Umbilical cord (tissue), 2 donors: Measurements from ENCODE around the gene TMEM154. TPM values are rescaled to one million over a fixed set of nuclear protein-coding genes. Genes with fewer than 3 reads are reported as not detected.

ENCODE experiments used
- DNase-seq: peaks from one replicate; pipeline ENCODE4 v3.0.0-alpha.2; 2015; ENCODE audit warnings: low spot score
- total RNA-seq: library from RNA; depleted of rRNA; stranded (reverse); fragments of >200 nt; gene quantifications from one replicate; pipeline ENCODE4 v1.2.3, GENCODE V29; 2014; ENCODE audit warnings: low replicate concordance; ENCODE audit not compliant: insufficient read depth

The TMEM154 gene
- total RNA-seq, 1 donor from 2014 or later = 11.3 TPM

- no peak for DNase-seq
Measured at GRCh38 chr4:152630324-152630723, 49.5 kb downstream of the TMEM154 start.

DNA sequence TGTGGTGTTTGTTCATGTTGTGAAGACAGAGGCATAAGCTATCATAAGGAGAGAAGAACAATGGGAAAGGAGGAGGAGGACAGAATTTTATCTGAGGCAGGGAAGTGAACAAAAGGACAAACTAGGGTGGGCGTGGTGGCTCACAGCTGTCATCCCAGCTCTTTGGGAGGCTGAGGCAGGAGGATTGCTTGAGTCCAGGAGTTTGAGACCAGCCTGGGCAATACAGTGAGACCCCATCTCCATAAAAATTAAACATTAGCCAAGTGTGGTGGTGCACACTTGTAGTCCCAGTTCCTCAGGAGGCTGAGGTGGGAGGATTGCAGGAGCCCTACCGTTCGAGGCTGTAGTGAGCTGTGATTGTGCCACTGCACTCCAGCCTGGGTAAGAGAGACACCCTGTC is 49.9 kb downstream of the TMEM154 start:
- DNase-seq = no peak

DNA sequence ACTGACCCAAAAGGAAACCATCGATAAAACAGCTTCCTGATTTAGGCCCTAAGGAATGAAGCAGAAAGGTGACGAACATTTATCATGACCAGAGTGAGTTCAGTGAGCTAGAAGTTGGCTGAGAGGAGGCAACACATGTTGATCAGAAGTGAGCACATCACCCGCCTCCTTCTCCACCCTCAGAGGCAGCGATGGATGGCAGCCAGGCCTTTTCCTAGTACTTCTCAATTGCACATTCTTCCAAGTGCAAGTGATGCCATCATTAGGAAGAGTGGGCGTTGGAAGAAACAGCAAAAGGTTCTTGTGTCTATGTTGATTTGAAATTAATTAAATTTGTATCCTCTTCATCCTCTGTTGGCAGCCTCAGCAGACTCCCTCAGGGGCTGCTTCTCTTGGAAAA is 51.7 kb downstream of the TMEM154 start:
- no peak for DNase-seq

GRCh38 chr4:152626790-152627189 is 53.0 kb downstream of the TMEM154 start:
- DNase-seq = no peak

- DNase-seq = no peak
Measured at GRCh38 chr4:152620915-152621314, 58.9 kb downstream of the TMEM154 start.

DNA sequence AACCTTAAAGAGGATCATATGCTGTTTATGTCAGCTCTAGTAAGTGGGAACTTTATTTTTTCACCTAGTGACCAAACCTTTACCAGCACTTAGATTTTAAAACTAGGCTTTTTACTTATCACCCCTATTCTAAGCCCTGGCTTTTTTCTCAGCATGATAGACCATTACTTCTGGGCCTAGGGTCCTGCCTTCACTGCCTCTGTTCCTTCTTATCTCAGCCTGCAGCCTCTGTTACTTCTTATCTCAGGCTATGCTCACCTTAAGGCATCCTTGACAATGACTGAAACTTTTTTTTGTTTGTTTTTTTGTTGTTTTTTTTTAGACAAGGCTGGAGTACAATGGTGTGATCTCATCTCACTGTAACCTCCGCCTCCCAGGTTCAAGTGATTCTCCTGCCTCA is 59.6 kb downstream of the TMEM154 start:
- no peak for DNase-seq

DNA sequence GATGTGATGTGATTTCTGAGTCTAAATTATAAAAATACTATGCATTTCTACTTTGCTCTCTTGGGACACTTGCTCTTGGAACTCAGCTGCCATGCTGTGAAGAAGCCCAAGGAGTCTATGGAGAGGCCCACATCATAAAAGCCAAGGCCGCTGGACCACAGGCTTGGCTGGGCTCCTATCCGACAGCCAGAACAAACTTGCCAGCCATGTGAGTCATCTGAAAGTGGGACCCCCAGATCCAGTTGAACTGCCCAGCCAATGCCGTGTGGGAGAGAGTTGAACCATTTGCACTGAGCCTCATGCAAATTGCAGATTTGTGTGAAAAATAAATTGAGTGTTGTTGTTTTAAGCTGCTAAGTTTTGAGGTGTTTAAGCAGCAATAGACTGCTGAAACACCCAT is 60.2 kb downstream of the TMEM154 start:
- no peak for DNase-seq

DNA sequence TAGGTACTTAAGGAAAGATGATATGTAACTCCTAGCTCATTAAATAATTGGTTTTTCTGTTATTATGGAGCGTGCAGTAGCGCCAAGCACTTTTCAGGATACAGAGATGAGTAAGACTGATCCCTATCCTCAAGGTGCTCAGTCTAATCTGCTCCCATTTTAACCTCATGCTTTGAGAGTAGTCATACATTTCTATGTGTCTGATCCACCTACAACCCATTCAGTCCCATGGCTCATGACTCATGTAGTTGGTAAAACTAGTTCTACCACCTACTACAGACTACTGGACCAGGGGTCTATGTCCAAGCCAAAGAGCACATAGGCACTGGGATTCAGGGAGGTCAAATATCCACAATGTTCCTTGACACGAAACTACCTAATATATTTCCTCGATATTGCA is 60.8 kb downstream of the TMEM154 start:
- no peak for DNase-seq

DNA sequence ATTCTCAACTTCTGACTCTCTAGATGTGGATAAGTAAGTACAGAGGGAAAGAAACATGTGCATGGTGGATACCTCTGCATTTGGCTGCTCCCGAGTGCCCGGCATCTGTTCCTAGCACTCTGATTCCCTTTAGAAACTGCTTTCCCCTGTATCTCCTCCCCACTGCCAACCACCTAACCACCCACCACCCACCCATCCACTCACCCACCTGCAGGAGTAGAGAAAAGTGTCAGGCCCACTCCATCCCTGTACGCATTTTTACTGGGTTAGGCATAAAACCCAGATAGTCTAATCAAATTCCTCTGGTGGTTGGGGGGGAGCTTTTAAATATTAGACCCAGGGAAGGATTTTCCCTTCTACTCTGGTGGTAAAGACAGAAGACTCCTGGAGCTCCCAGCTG is 63.0 kb downstream of the TMEM154 start:
- DNase-seq = no peak

GRCh38 chr4:152613841-152614721 is 65.7 kb downstream of the TMEM154 start:
- no peak for DNase-seq

GRCh38 chr4:152613351-152613750 is 66.4 kb downstream of the TMEM154 start:
- no peak for DNase-seq

- no peak for DNase-seq
Measured at GRCh38 chr4:152610131-152610530, 69.7 kb downstream of the TMEM154 start.

- no peak for DNase-seq
Measured at GRCh38 chr4:152609481-152609880, 70.3 kb downstream of the TMEM154 start.

- DNase-seq = no peak
Measured at GRCh38 chr4:152607178-152607577, 72.6 kb downstream of the TMEM154 start.

DNA sequence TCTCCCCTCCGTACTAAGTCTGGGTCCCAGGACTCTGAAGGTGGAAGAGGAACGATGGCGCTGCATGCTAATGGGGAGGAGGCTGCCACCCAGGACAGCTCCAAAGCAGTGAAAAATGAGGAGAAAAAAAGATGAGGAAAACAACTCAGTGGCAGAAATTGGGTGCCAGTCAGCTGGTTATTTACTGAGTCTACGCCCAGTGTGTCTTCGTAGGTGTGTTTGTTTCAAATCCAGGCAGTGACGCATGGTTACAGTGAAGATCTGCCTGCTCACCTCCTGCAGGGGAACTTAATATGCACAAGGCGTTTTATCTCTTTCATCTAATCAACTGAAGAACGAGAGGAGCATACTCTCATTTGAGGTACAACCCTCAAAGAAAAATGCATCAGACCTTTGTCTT is 73.0 kb downstream of the TMEM154 start:
- no peak for DNase-seq

DNA sequence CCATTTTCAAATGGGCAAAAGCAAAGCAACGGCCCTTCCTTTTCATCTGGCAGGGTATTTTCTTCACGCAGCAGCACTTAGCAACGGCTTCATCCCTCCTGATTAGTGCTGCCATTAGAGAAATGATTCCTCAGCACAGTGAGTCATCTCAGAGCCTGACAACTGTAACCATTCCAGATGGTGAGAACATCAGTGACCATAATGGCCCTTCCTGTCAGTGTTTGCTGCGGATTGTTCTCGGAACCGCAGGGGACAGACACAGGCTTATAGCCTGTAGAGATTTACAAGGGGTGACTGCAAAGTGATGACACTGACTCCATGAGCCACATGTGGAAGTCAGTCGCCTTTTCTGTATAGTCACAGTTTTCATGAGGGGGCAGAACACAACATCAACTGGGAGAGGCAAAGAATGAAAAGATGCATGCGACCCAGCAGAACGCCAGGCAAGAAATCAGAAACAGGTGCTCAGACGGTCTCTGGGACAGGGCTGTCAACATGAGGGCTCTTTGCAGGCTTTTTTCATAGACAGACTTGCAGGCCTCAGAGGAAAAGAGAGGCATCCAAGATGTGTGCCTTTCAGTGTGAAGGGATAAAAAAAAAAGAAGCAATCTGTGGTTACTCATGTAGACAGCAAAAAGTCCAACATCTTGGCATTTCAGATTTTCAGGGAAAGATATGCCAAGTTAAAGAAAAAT is 74.0 kb downstream of the TMEM154 start:
- peak; percentile 64 for DNase-seq

DNA sequence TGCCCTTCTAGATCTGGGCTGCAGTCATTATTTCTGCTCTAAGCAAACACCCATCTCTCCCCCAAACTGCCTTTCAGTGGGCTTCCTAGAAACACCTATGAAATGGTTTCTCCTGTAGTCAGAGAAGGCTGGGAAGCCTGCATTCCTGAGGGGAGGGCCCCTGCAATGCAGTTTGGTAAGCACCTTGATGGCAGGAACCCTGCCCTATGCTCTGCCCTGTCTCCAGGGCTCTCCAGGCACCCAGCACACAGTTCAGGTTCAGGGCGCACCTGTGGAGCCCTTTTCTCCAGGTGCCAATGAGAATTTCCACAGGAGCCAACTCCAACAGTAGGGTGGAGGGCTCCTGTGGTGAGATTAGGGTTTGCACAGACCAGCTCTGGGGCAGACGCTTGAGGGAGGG is 74.8 kb downstream of the TMEM154 start:
- no peak for DNase-seq

- DNase-seq = no peak
Measured at GRCh38 chr4:152601156-152601555, 78.6 kb downstream of the TMEM154 start.

DNA sequence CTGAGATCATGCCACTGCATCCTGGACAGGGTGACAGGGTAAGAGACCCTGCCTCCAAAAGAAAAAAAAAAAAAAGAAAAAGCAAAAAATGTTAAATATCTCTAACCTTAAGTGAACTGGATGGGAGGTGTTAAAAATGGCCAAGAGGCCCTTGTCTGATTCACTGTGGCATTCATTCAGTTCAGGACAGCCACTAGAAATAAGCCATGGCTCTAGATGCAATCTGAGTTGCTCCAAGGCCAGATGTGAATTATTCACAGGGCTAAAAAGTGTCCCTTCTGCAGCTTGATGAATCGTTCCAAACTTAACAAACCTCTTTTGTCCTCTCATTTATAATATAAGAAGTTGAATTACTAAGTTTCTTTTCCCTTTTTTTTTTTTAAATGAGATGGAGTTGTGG is 80.2 kb downstream of the TMEM154 start:
- DNase-seq = no peak

DNA sequence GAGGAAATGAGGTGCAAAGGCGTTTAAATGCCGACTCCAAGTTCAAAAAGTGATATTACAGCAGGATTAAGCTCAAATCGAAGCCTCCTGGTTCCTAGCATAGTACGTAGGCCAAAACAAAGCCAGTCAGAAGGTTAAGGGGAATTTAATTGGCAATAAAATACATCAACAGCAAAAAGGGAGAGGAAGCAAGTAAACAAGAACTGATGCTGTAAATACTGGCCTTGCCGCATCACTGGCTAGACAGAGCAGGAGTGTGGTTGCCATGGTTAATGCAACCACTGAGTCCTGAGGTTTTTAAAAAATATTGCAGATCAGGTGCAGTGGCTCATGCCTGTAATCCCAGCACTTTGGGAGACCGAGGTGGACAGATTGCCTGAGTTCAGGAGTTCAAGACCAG is 80.7 kb downstream of the TMEM154 start:
- DNase-seq = no peak

GRCh38 chr4:152598454-152598853 is 81.3 kb downstream of the TMEM154 start:
- no peak for DNase-seq

GRCh38 chr4:152594978-152595925 is 84.5 kb downstream of the TMEM154 start:
- DNase-seq = peak; percentile 57
